Measurements from ENCODE around the gene SLC16A3.
"Not testable (repeated sequence)": the region's sequence is repeated elsewhere in the genome, so short reads cannot be mapped to it uniquely, and the experiment has no call there.

The SLC16A3 gene

DNA sequence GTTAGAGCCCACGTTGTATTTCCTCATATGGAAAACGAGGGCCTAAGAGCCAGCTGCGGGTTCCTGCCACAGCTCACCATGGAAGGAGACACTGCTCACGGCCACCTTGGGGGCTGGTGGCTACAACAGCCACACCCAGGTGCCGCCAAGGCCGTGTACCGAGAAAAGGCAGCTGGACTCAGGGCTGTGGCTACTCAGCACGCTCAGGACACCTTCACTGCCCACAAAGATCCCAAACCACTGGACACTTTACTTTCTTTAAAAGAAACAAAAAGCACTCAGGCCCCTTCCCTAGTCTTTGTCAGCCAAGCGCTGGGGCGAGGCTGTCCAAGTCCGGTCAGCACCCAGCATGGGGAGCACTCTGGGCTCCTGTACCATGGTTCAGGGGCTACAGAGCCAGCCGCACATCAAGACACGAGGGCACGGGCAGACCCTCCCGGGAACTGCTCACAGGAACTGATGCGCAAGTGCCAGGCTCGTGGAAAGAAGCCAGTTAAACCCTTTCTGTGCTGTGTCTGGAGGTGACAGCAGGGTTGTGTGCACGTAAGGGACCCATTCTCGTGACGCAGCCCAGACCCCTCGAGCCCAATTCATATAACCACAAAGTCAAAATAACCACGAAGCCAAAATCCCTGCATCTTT is 18.5 kb downstream of the SLC16A3 start:
- no peak for DNase-seq (ENCODE audit: low spot score)

DNA sequence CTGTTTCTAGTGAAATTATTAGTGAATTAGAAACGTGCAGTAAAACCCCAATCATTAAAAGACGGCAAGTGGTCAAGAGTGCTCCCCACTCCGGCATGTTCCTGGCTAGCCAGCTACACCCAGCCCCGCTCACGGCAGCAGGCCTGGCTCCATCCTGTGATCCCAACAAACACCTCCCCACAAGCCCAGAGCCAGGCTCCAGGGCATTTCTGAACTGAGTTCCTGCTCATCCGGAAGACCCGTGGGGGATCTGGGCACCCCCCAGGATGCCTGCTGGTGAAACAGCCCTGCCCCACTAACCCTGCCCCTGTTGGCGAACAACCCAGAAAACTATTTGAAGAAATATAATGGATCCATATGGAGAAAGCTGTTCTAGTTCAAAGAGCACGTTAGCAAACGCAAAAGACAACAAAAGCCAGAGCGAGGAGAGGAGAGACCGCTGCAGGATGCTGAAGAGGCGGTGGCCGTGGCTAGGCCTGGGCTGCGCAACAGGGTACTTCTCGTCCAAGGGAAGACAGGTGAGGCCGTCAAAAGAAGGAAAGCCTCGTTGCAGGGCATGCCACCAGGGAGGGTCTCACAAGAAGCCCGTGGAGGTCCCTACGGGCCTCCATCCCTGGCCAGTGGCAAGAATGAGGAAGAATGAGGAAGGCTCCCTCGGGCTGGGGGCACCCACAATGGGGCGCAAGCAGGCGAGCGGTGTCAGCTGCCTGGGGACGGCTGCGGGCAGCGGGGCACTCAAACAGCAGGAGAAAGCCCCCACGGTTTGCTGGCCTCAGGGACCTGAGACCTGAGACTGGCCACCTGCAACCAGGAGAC is 19.2 kb downstream of the SLC16A3 start:
- no peak for DNase-seq (ENCODE audit: low spot score)

DNA sequence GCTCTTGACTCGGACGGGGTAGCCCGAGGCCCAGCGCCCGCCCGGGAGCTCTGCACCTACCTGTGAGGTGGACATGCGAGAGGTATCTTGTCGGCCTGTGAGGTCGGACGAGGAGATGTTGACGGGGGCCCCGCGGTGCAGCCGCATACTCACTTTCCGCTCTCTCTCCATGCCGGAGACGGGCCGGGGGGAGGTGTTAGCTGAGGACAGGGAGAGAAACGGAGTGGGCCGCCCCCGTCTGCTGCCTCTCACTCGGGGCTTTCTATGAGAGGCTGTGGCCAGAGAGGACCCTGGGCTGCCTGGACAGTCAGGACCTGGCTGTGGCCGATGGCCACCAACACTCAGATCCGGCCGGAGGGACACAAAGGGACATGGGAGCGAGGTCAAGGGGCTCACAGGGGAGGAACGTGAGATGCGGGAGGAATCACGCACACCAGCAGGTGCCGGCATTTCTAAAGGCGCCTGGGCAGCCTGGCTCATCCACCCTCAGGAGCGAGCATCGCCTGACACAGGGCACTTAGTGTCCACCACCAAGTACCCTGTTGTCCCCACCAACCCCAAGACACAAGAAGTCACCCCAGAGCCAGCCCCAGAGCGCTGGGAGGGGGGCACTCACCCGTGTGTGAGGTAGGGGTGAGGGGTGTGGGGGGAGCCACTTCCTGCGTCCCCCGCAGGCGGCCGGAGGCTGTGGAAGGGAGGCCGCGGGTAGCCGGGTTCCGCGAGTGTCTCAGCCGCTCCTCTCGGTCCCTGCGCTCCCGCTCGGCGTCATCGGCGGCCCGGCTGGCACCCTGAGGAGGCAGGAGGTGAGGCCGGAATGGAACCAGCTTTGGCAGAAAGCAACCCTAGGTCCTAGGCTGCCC is 20.2 kb downstream of the SLC16A3 start:
- no peak for DNase-seq (ENCODE audit: low spot score)

DNA sequence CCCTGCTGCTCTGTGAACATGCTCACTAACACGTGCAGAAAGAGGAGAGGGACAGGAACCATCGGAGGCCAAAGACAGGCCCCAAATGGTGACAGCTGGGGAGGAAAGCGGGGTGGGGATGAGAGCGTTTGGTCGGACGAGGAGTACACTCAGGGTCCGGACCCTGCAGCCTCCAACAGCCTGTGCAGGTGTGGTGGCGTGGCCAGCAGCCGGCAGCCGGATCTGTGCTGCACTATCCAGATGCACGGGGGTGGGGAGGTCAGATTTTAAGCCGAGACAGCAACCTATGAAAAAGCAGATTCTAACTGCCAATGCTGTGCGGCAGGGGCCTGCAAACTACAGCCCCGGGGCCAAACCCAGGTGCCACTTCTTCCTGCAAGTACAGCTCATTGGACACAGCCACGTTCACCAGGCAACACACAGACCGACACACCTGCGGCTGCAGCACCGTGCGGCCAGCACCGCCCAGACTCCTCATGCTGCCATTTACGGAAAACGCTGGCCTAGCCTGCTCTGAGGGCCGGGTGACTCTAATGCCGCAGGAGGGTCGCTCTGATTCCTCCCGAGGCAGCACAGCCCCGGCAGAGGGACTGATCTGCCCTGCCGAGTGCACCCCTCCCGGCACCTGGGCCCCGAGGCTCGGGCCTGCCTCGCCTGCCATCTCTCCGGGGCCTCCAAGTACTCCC is 21.2 kb downstream of the SLC16A3 start:
- no peak for DNase-seq (ENCODE audit: low spot score)

DNA sequence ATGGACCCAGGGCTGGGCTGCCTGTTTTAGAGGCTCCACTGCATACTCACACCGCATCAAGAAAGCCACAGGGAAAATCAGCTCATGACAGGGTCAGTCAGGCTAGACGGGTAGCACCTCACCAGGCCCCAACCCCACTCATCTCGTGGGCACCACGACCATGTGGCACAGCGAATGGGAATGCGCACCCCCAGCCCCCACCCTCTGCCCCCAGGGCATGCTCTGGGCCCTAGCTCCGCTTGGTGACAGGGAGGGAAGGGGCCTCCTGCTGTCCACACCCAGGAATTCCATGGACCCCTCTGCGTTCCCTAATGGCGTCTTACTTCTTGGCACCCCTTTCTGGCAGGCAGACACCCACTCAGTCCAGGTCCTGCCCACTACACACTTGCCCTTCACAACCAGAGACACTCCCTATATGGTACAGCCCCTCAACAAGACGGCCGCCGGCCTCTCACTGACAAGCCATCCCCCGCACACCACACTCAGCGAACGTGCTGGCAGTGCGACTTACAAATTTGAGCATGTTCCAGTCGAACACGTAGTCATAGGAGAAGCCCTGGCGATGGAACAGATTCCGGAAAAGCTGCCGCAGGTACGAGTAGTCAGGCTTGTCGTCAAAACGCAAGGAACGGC is 22.1 kb downstream of the SLC16A3 start:
- no peak for DNase-seq (ENCODE audit: low spot score)

DNA sequence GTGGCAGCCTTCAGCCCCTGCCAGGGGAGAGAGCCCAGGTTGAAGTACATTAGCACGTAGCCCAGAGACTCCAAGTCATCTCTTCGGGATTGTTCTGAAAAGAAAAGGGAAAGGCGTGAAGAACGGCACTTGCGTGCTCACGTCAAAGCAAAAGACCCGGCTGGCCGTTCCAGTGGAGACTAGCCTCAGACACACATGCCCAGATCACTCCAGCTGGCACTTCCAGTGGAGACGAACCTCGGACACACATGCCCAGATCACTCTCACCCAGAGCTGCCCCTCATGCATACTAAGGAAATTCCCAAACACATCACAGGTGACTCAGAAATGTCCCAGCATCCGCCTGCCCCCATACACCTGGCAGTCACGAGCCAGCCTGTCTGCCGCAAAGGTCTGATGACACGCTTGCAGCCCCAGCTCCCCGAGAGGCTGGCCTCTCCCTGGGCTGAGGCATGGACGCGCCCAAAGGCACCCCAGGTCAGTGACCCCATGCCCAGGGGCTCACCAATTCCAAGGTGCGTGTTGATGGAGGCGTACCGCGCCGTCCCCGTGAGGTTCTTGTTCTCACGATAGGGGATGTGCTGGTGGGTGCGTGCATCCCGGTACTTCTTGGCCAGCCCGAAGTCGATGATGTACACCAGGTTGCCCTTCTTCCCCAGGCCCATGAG is 23.8 kb downstream of the SLC16A3 start:
- no peak for DNase-seq (ENCODE audit: low spot score)

DNA sequence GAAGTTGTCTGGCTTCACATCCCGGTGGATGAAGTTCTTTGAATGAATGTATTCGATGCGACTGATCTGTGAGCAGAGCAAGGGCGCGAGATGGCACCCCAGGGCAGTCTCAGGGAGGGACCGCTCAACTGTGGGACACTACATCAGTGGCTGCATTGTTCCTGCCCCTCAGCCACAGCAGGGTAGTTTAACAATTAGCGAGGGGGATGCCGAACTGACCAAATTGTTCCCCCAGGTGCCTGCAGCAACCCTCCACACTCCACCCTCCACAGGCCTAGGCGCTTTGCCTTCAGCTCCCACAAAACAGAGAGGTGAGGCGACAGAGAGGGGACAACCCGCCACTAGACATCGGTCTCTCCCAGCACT is 24.3 kb downstream of the SLC16A3 start:
- no peak for DNase-seq (ENCODE audit: low spot score)

DNA sequence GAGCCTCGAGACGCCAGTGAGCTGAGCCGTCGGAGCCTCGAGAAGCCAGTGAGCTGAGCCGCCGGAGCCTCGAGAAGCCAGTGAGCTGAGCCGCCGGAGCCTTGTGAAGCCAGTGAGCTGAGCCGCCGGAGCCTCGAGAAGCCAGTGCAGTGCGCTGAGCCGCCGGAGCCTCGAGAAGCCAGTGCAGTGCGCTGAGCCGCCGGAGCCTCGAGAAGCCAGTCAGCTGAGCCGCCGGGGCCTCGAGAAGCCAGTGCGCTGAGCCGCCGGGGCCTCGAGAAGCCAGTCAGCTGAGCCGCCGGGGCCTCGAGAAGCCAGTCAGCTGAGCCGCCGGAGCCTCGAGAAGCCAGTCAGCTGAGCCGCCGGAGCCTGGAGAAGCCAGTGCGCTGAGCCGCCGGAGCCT is 25.3 kb downstream of the SLC16A3 start:
- DNase-seq (ENCODE audit: low spot score) = not testable (repeated sequence)

DNA sequence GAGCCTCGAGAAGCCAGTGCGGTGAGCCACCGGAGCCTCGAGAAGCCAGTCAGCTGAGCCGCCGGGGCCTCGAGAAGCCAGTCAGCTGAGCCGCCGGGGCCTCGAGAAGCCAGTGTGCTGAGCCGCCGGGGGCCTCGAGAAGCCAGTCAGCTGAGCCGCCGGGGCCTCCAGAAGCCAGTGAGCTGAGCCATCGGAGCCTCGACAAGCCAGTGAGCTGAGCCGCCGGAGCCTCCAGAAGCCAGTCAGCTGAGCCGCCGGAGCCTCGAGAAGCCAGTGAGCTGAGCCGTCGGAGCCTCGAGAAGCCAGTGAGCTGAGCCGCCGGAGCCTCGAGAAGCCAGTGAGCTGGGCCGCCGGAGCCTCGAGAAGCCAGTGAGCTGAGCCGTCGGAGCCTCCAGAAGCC is 25.9 kb downstream of the SLC16A3 start:
- not testable (repeated sequence) for DNase-seq (ENCODE audit: low spot score)

DNA sequence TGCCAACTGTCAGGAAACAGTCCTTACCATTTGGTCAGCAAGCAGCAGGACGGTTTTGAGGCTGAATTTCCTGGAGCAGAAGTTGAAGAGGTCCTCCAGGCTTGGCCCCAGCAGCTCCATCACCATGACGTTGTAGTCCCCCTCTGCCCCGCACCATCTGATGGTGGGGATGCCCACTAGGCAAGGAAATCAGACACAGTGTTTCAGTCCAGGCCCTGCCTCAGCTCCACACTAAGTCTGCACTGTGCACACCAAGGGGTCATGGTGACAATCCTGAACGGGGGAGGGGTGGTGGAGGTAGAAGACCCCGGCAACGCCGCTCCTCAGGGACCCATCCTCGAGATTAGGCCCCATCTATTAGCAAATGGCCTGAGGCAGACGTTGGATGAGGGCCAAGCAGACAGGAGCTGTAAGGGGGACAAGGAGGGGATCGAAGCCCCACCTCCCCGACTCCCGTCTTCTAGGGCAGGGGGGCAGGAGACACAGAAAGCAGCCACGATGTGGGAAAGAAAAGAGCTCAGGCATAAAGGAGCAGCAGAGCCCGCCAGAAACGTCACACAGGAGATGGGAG is 26.6 kb downstream of the SLC16A3 start:
- no peak for DNase-seq (ENCODE audit: low spot score)

DNA sequence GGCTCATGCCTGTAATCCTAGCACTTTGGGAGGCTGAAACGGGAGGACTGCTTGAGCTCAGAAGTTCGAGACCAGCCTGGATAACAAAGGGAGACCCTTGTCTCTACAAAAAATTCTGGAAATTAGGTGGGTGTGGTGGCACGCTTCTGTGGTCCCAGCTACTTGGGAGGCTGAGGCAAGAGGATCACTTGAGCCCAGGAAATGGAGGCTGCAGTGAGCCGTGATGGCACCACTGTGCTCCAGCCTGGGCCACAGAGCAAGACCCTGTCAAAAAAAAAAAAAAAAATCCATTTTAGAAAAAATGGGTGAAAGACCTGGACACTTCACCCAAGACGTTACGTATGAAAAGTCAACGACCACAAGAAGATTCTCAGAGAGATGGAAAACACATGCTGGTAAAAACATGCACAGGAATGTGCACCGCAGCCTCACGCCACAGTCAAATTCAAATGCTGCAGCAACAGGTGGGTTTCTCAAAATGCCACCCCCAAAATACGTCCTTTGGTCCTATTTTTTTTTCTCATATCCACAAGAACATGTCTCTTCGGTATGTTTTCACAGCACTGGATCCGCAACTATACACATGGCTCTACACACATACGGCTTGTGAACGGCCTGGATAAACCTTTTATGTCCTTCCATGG is 27.5 kb downstream of the SLC16A3 start:
- no peak for DNase-seq (ENCODE audit: low spot score)

DNA sequence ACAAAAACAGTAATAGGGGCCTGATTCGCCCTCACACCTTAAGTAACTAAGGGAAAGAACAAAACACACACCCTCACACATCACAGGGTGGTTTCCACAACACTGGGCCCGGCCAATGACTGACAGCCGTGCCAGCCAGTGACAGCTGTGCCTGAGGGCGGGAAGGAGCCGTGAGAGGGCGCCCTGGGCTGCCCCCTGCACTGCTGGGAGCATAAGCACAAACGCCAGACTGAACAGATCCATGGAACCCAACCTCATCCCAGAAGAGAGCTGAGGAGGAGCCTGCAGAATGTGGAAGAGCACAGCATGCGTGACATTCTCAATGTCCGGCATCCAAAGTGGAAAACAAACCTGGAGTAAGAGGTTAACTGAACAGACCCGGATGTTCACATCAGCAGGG is 28.6 kb downstream of the SLC16A3 start:
- DNase-seq (ENCODE audit: low spot score) = peak; percentile 54

DNA sequence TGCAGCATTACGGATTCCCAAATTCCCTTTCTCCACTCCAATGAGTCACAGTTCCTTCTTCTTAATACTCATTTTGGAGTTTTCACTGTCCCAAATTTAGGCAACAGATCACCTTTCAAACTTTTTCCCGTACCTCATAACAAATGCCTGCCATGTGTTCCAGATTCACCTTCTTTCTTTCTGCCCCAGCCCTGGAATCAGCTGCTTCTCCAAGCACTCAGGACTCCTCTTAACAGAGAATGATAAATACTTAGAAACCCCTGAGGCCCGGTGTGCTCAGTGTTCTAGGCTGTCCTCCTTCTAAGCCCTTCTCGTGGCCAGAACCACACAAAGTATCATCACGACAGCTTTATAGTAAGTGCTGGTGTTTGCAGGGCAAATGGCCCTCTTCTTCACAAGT is 29.7 kb downstream of the SLC16A3 start:
- DNase-seq (ENCODE audit: low spot score) = no peak

DNA sequence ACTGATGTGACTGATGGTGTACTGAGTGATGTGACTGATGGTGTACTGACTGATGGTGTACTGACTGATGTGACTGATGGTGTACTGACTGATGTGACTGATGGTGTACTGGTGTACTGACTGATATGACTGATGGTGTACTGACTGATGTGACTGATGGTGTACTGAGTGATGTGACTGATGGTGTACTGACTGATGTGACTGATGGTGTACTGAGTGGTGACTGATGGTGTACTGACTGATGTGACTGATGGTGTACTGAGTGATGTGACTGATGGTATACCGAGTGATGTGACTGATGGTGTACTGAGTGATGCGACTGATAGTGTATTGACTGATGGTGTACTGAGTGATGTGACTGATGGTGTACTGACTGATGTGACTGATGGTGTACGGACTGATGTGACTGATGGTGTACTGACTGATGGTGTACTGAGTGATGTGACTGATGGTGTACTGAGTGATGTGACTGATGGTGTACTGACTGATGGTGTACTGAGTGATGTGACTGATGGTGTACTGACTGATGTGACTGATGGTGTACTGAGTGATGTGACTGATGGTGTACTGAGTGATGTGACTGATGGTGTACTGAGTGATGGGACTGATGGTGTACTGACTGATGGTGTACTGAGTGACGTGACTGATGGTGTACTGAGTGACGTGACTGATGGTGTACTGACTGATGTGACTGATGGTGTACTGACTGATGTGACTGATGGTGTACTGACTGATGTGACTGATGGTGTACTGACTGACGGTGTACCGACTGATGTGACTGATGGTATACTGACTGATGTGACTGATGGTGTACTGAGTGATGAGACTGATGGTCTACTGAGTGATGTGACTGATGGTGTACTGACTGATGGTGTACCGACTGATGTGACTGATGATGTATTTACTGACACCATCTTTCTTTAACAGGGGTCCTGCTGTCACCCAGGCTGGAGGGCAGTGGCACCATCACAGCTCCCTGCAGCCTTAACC is 31.4 kb downstream of the SLC16A3 start:
- not testable (repeated sequence) for DNase-seq (ENCODE audit: low spot score)

DNA sequence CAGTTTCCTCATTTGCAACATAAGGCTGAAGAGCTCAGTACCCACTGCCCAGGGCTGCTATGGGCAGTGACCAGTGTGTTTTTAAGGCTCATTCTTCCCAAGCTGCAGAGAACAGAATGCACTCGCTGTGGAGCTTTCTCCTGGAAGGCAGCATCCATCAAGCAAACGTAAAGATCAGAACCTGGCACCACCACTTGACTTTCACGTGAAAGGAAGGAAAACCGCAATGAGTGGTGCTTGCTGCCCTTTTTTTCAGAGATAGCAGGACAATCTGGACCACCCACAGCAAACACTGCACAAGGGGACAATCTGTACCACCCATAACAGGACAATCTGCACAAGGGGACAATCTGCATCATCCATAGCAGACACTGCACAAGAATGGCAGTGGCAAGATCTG is 33.5 kb downstream of the SLC16A3 start:
- no peak for DNase-seq (ENCODE audit: low spot score)

DNA sequence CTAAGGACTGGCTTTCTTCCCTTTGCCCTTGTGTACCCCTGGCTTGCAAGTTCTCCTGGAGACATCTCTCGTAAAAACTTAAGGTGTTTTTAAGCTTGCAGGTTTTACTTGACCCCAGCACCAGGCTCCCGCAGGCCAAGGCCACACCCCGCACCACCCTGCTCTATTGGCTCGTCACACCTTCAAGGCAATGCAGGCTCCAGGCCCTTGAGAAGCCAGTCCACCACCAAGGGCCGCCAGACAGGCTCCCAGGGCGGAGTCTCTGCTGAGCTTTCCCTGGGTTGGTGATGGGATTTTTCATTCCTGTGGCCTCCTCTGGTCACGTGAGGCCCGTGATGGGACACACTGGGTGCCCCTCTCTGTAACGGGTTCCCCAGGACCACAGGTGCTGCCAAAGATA is 34.8 kb downstream of the SLC16A3 start:
- no peak for DNase-seq (ENCODE audit: low spot score)

DNA sequence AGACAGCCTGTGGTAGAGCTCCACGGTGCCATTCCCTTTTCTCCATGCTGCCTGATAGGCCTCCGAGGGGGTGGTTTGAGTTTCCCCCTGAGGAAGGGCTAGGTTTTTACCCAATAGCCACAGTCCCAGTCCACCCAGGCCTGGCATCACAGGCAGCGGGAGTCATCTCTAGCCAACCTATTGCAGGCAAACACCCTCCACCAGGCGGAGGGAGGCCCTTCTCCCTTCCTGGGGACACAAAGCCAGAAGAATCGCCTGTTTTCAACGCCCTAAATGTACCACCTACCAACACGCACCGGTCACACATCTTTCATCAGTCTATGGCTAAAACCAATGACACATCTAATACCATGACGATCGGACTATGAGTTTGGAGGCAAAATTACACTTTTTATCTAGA is 37.3 kb downstream of the SLC16A3 start:
- no peak for DNase-seq (ENCODE audit: low spot score)

DNA sequence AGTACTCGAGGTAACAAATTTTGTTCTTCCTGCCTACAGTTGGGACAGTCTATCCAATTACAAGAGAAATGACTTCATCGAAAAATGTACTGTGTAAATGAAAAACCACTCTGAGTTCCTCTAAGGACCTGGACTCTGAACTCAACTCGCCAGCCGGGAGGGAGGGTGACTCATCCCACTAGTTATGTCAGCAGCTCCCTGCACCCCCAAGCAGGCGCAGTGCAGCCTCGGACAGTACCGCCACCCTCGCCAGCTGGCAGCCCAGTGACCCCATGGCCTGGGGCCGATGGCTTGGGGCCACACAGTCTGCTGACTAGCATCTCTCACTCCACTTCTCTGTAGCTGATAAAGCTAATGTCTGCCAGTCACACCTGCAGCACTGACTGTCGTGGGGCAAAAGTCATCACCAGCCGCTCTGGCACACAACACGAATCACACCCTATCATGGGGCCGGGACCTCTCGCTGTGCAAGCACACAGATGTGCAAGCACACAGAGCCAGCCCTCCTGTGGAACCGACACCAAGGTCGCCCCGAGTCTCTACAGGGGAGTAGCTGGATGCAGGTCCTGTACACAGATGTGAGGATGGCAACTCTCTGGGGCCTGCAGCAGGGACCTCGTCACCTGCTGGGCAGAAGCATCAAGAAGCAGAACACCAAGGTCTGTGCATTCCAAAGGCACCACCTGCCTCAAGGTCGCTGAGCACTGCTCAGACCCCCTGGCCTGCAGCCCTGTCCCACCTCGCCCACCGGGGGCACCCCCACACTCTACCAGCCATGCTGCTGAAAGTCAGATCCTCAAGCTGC is 38.9 kb downstream of the SLC16A3 start:
- no peak for DNase-seq (ENCODE audit: low spot score)
